HG03575 (cell line): ENCODE data around the gene SALL1.

Experiments used
- ATAC-seq: cut with Tn5 transposase; IDR thresholded peaks from one replicate; pipeline ENCODE4 v1.9.1; 2021; ENCODE audit not compliant: unreplicated experiment, insufficient number of reproducible peaks, low FRiP score; ENCODE audit errors: extremely low read depth

SALL1 gene

GRCh38 chr16:51150888-51151320 lies at the start of gene SALL1:
SALL1 (minus strand) TSS chr16:51151270; CDS start chr16:51151241, 29 bp downstream.
- ATAC-seq = no peak

DNA sequence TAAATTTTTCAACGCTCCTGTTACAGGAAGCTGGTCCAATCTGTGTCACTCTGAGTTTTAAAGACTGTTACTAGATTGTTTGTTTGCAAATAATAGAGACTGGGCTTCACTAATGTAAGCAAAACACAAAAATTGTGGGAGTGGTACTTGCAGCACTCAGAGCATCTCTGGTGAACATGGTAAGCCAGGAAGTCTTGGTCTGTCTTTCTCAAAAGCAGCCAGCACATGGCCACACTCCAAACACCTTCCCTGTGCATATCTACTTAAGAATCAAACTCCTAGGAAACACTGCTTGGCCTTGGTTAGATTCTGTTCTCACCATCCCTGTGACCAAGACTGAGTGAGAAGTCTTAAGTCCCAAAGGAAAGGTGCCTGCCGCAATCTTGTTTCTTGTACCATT lies 49.7 kb upstream of the SALL1 start:
- ATAC-seq = no peak

- ATAC-seq = no peak
Measured at GRCh38 chr16:51197953-51198748, 47.1 kb upstream of the SALL1 start.

DNA sequence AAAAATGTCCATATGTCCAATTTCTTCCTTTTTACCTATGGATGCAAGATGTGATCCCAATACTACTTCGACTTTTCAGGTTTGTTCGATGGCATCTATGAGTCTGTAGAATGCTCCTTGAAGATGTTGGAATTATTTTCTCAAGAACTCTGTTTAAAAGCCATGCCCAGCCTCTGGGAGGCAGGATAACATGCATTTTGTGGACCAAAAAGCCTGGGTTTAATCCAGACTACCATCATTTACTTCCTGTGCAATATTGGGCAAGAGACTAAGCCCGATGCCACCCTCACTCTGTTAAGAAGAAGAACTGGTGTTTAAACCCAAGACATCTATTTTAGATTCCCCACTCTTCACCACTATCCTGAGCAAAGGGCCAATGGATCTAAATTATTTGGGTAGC lies 42.8 kb upstream of the SALL1 start:
- ATAC-seq = no peak

- no peak for ATAC-seq
Measured at GRCh38 chr16:51184702-51185433, 33.8 kb upstream of the SALL1 start.

GRCh38 chr16:51181503-51181811 lies 30.4 kb upstream of the SALL1 start:
- ATAC-seq = no peak

- no peak for ATAC-seq
Measured at GRCh38 chr16:51180719-51181502, 29.8 kb upstream of the SALL1 start.

DNA sequence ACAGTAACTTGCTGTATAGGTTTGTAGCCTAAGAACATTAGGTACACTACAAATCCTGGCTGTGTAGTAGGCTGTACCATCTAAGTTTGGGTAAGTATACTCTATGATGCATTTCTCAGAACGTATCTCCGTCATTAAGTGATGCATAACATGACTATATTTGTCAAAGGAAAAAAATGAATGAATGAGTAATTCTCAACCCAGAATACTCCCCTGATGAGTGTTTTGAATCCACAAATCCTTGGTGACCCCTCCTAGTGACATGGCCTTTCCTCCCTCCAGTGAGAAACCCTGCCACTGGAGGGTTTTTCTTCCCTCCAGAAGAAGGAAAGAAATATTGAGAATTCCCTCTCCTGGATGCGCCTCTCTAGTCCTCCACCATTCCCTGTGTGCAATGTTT lies 24.0 kb upstream of the SALL1 start:
- no peak for ATAC-seq

DNA sequence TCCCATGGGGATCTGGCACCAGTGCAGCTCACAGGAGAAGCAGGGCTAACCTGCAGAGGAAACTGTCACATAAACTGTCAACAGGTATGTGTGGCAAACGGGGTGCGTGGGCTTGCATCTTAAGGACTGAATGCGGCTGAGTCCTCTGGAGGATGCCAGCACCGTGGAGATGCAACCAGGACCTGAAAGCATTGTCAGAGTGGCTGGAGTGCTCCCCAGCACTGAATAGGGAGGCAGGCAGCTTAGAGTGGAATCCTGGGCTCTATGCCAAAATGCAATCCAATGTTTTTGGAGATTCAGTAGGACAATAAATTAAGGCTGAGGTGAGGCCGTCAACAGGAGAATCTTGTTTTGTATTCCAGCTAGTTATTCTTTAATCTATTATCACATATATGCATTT lies 21.3 kb upstream of the SALL1 start:
- ATAC-seq = no peak

DNA sequence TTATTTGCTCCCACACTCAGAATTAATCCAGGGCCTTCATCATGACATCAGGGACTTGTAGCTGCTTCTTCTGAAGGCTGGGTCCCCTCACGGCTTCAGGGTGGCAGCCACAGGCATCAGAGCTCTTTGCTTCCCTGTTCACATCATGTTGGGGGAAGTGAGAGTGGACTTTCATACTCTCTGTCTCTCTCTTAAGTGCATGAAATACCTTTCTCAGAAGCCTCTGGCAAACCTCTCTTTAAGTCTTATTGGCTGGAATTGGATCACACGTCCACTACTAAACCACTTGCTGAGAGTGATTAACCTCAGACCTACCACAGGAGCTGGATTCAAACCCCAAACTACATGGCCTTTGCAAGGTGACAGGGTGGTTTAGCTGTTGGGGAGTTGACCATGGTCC lies 17.7 kb upstream of the SALL1 start:
- ATAC-seq = no peak

DNA sequence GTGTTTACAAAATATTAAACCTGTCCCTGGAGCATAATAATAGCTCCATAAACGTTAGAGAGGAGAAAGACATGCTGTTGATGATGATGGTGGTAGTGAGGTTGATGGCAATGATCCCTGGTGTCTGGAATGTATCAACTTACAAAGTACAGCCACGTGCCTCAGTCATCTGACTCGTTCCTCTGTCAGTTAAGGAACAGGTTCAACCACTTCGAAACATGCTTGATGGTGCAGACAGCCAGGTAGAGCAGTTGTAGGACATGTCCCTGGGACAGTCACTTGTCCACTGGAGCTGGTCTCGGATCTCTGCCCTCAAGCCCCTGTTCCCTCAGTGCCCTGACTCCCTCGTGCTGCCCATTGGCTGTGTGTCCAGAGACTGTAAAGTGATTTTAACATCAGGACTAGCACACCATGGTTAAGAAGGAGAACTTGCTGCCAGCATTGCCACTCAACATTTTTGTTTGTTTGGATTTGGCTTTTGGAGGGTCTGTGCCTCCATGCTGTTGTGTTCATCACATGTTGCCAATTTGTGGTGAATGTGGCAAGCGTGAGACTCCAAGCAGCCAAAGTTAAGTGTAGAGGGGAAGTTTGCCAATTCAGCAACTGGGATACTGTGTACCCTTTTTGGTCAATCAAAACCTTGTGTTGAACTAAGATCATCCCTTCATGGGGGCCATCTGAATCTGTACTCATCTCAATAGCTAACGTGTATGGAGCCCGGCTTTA lies 16.3 kb upstream of the SALL1 start:
- no peak for ATAC-seq

DNA sequence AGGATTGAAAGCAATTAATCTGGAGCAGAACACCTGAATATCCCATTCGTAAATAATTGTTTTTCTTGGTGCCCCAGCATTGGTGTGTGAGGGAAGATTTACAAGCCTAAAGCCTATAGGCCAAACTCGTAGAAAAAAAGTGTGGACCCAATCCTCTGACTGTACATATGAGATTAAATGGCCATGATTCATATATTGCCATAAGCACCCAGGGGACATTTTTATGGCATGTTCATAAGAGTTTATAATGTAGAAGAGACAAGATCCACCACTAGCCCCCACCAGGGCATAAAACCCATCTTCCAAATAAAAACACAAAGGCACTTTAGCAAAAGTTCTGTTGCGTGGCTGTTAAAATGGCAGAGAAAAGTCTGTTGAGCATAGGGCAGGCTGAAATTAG lies 15.5 kb upstream of the SALL1 start:
- ATAC-seq = no peak

- ATAC-seq = no peak
Measured at GRCh38 chr16:51166091-51166490, 15.0 kb upstream of the SALL1 start.

GRCh38 chr16:51165043-51165442 lies 14.0 kb upstream of the SALL1 start:
- no peak for ATAC-seq

- ATAC-seq = no peak
Measured at GRCh38 chr16:51164574-51164973, 13.5 kb upstream of the SALL1 start.

GRCh38 chr16:51163894-51164566 lies 13.0 kb upstream of the SALL1 start:
- no peak for ATAC-seq

GRCh38 chr16:51163366-51163765 lies 12.3 kb upstream of the SALL1 start:
- no peak for ATAC-seq

DNA sequence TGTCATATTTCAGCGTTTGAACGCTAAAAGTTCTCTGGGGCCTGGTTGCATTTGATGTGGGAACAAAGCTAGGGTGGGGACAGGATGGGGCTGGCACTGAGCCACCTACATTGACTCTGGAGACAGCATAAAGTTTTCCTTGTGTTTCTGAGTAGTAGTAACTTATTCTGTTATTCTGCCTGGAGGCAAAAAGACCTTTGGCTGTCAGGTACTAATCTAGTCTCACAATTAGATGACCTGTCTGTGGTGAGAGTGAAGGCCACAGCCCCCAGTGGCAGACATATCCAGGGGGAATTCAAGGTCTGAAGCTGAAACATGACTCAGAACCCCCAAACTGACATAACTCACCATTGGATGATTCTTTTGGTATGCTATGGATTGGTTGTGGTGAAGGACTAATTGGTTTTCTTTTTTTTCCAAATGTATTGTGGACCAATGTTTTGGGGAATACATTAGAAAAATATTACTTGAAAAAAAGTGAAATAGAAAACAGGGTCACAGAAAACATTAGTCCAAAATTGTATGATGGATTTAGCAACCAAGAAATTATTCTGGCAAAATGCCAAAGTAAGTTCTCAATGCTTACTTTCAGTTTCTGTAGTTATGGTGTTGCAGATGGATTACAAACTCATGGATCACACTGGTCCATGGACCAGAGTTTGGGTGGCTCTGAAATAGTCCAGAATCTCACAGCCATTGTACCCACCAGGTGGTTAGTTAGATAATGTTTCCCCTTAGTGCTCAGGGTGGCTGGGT lies 10.5 kb upstream of the SALL1 start:
- ATAC-seq = no peak
